Heart right ventricle (tissue), 16 donors: ENCODE data around the gene DCDC2C. TPM values are rescaled to one million over a fixed set of nuclear protein-coding genes. Genes with fewer than 3 reads are reported as not detected.

Source experiments
- ATAC-seq, 8 donors: fragments of 200-7000 bp; cut with Tn5 transposase; one replicate each; pipeline ENCODE4 v1.9.1; 2020; ENCODE audit warnings: mild to moderate bottlenecking in 8 of 8, moderate library complexity in 8 of 8, moderate number of reproducible peaks in 1 of 8
- DNase-seq, 2 donors: peaks; one replicate each; pipeline ENCODE4 v3.0.0-alpha.2; 2020
- H3K27ac ChIP-seq, 10 donors: fragments of 200-600 bp; sonication (generic) in 2 of 10; one replicate each; pipeline versions ENCODE4 v1.5.0 to v1.8.0; 2020 to 2022; ENCODE audit warnings: mild to moderate bottlenecking in 3 of 10
- H3K27me3 ChIP-seq, 7 donors: fragments of 200-600 bp; one replicate each; pipeline ENCODE4 v1.8.0; 2021 to 2022; ENCODE audit warnings: mild to moderate bottlenecking in 2 of 7
- H3K36me3 ChIP-seq, 9 donors: fragments of 200-600 bp; sonication (generic) in 1 of 9; one replicate each; pipeline versions ENCODE4 v1.5.0 to v1.8.0; 2020 to 2022; ENCODE audit warnings: mild to moderate bottlenecking in 2 of 9
- H3K4me1 ChIP-seq, 9 donors: fragments of 200-600 bp; sonication (generic) in 1 of 9; one replicate each; pipeline versions ENCODE4 v1.5.0 to v1.8.0; 2020 to 2022; ENCODE audit warnings: mild to moderate bottlenecking in 4 of 9
- H3K4me3 ChIP-seq, 10 donors: fragments of 200-600 bp; sonication (generic) in 2 of 10; one replicate each; pipeline versions ENCODE4 v1.5.0 to v1.8.0; 2020 to 2022; ENCODE audit warnings: mild to moderate bottlenecking in 7 of 10, moderate library complexity in 2 of 10
- H3K9me3 ChIP-seq, 11 donors: fragments of 200-600 bp in 10 of 11; sonication (generic) in 2 of 11; one replicate each; pipeline versions ENCODE4 v1.5.0 to v1.8.0; 2013 to 2022; ENCODE audit warnings: mild to moderate bottlenecking in 2 of 11, control low read depth in 1 of 11, moderate library complexity in 1 of 11
- CTCF ChIP-seq, 9 donors: fragments of 200-600 bp; sonication (generic) in 2 of 9; IDR thresholded peaks; one replicate each; pipeline versions ENCODE4 v1.5.0 to v1.8.0; 2021 to 2022; ENCODE audit warnings: antibody characterized with exemption in 9 of 9, mild to moderate bottlenecking in 5 of 9, moderate library complexity in 1 of 9
- WGBS, 2 donors: extraction: QIAGEN DNeasy Blood & Tissue Kit; methylation state at CpG; one replicate each; pipeline ENCODE4 v1.1.7; 2013; ENCODE audit warnings: inconsistent platforms in 1 of 2; 5-methylcytosine and 5-hydroxymethylcytosine counted together
- intact Hi-C, 10 donors: fragments of 100-400 bp; cut with DNase I; formaldehyde crosslinking; loops; one replicate each; pipeline versions ENCODE4 v1.11.1 to v1.14.2; 2022
- polyA plus RNA-seq, 2 donors: library from polyadenylated mRNA; stranded (reverse); fragments of 200-250 nt; gene quantifications; one replicate each; pipeline ENCODE4 v1.2.3, GENCODE V29; 2013
- total RNA-seq, 10 donors: library from RNA; stranded (reverse); fragmentation: NEBNext Ultra II Directional in 3 of 10; extraction: Animal tissue kit (Norgen Biotek cat#: 25700) in 3 of 10; gene quantifications; one replicate each; pipeline versions ENCODE4 v1.2.1 to v1.2.4, GENCODE V29; 2021 to 2023
- donor health status: Arrhythmogenic right ventricular cardiomyopathy.
- donor health status: ischemic (EF 13 %, LVEDD 7.1; RV severe dilation, severe dysfunction).
- donor health status: healthy with polysubstance abuse.
- donor health status: DM: no; HTN: yes; CAD: no.
- donor health status: DM: no; HTN: no; CAD: no.
- donor health status: ischemic (EF 25% LVEDD 6.9; RV normal size, moderate dysfunction).
- donor health status: ischemic (EF 25% LVEDD 5.7; RV mildly dilated, moderate dysfunction).
- donor health status: healthy.
- donor health status: DM: yes; HTN: yes; CAD: no.
- donor health status: Ischemic cardiomyopathy.
- donor health status: ischemic (EF 35%, LVEDD 5.7; RV mildly dilated, moderate dysfunction).
- donor health status: nonischemic (EF 11% LVEDD 7.7; RV severe dilation, severe dysfunction).
- donor health status: DM: yes; HTN: yes; CAD: no.
- donor health status: PGD.
- donor health status: ischemic (EF 29% LVEDD 5.4; RV normal size, mild dysfunction).
- donor health status: nonischemic (EF 23%, LVEDD 6.1; RV moderate dilation, normal function).

The DCDC2C gene
- total and polyA plus RNA-seq, 12 donors = 0.66 TPM; not detected in 11

- WGBS, 2 donors = 50 to 55% methylated on average over 23 of the region's 23 CpGs
- ATAC-seq (no peak), DNase-seq (no peak)
- TF ChIP-seq CTCF (IDR thresholded peaks at IDR 0.05) = no peak
- Histone ChIP-seq H3K36me3 (no peaks in the 10 kb centered on the region), H3K9me3 (no peaks in the 10 kb centered on the region), H3K4me3 (no peak overlapping the region), H3K27ac (no peak overlapping the region), H3K27me3 (peaks cover 0 to 13% (median 0%) of the 10 kb centered on the region in 7 donors), H3K4me1 (no peaks in the 10 kb centered on the region)
- intact Hi-C loops = no loop called here
Observed at GRCh38 chr2:3667151-3667631, 36.2 kb upstream of the DCDC2C start.

- WGBS, 2 donors = 83 to 94% methylated on average over 8 of the region's 8 CpGs
- intact Hi-C loops = no loop called here
- H3K27ac ChIP-seq = no peak overlapping the region
- H3K36me3 ChIP-seq = no peaks in the 10 kb centered on the region
- peaks cover 0 to 13% (median 0%) of the 10 kb centered on the region in 7 donors for H3K27me3 ChIP-seq
- H3K9me3 ChIP-seq = no peaks in the 10 kb centered on the region
- no peaks in the 10 kb centered on the region for H3K4me1 ChIP-seq
- no peak for TF ChIP-seq CTCF (IDR thresholded peaks at IDR 0.05)
- ATAC-seq (no peak), DNase-seq (no peak)
- no peak overlapping the region for H3K4me3 ChIP-seq
Observed at GRCh38 chr2:3669656-3670055, 33.7 kb upstream of the DCDC2C start.

GRCh38 chr2:3670376-3670775 lies 33.0 kb upstream of the DCDC2C start:
- intact Hi-C loops = no loop called here

GRCh38 chr2:3670941-3671340 lies 32.4 kb upstream of the DCDC2C start:
- TF ChIP-seq CTCF (IDR thresholded peaks at IDR 0.05) = no peak
- Histone ChIP-seq H3K27ac (no peak overlapping the region), H3K4me1 (no peaks in the 10 kb centered on the region), H3K27me3 (peaks cover 0 to 9% (median 0%) of the 10 kb centered on the region in 7 donors), H3K36me3 (no peaks in the 10 kb centered on the region), H3K4me3 (no peak overlapping the region), H3K9me3 (no peaks in the 10 kb centered on the region)
- intact Hi-C loops = no loop called here
- WGBS, 2 donors = 83% methylated on average over 11 of the region's 11 CpGs
- ATAC-seq = no peak
- DNase-seq = no peak

More at GRCh38 chr2:3670376-3670775, 33.0 kb upstream of the DCDC2C start:
- no peak for TF ChIP-seq CTCF (IDR thresholded peaks at IDR 0.05)
- ATAC-seq (no peak), DNase-seq (no peak)
- WGBS, 2 donors = 85 to 95% methylated on average over 15 of the region's 15 CpGs
- Histone ChIP-seq H3K36me3 (no peaks in the 10 kb centered on the region), H3K4me3 (no peak overlapping the region), H3K27ac (no peak overlapping the region), H3K4me1 (no peaks in the 10 kb centered on the region), H3K9me3 (no peaks in the 10 kb centered on the region), H3K27me3 (peaks cover 0 to 13% (median 0%) of the 10 kb centered on the region in 7 donors)
